Measurements from ENCODE around the gene TTC7B.

Gene TTC7B

DNA sequence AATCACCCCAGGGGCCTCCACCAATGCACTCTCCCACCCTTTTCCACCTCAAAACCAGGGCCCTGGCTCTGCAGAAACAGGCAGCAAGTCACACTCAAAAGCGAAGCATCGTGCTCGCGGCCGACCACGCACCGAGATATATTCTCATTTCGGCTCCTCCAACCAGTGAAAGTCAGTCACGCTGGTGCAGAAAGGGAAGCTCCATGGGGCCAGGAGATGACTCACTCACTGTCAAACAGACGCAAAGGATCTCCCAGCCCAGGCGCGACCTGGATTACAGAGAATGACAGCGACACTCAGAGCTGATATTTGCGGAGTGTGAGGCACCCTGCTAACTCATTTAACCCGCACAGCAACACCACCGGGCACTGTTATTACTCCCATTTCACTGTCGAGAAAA is 245.8 kb downstream of the TTC7B start:
- DNase-seq: no peak

DNA sequence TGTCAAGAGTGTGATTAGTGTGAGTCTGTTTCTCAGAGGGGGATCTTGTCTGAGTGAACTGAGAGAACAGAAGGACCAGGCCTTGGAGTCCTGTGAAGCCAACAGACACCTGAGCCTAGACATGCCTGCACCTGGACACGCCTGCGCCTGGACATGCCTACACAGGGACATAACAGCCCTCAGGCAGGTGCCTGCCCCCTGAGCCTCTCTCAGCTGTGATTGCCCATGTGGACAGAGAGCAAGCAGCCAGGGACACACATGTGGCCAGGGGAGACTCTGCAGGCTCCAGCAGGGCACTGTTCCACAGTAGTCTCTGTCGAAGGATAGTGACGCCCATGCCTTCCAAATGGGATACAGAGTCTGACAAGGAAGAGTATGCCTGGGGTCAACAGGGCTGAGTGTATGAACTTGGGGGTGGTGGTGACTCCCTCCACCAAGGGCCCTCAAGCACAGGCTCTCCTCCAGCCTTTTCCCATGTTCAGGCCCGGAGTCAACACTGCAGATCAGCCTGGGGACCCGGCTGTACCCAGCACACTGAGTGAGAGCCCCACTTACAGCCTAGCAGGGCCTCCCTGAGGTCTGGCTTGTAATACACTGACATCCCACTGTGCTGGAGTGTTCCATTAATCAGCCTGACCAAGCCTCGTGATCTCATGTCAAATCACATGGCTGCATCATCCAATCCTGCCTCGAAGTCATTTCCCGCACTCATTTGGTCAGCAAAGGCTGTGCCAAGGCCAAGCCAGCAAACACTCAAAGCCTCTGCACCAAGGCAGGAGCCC is 246.4 kb downstream of the TTC7B start:
- DNase-seq: no peak

GRCh38 chr14:90569201-90569600 is 247.0 kb downstream of the TTC7B start:
- no peak for DNase-seq

DNA sequence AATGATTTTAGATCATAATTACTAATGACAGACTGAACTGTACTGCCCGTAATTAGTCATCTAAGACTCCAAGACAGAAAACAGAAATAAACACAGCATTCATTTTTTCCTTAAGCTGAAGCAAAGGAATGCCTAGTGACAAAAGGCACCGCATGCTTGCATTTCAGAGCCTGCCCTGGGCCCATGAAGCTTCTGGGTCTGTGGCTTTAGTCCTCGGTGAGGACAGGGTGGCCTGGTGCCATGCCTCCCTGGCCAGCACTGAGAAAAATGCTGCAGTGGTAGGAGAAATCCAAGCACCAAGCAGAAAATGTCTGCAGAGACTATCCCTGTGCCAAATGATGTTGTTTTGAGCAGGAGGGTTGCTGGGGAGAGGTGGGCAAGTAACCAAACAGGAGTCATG is 247.8 kb downstream of the TTC7B start:
- no peak for DNase-seq

DNA sequence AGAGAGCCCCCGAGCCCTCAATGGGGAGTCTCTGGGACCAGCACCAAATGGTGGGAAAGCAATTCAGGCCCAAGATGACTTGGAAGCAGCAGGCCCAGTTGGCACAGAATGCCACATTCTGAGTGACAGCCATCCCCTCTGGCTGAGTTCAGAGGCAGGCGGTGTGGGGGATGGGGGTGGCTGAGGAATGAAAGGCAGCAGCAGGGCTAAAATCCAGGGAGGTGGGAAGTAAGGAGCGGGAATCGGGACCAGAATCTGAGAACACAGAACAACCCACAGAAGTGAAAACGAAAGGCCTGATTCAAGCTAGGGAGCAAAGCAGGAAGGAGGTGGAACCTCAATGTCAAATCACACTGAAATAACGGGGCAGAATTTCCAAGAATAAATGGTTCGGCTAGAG is 248.2 kb downstream of the TTC7B start:
- no peak for DNase-seq

GRCh38 chr14:90567191-90567590 is 249.0 kb downstream of the TTC7B start:
- DNase-seq: no peak

DNA sequence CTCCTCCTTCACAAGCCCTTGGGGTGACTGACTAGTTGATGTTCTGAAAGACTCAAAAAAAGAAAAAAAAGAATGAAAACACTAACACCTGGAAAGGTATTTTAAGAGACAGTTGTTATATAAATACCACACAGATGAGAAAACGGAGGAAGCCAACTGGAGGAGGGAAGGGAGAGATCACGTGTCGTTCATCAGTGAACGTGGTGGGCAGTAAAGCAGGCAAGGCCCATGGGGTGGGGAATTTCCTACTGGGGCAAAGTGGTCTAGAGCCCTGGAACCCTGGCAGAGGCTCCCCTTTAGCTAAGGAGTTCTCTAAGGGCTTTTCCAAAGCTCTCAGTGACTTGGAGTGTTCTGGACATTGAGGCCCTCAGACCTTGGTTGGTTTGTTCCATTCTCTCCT is 249.7 kb downstream of the TTC7B start:
- DNase-seq: no peak

GRCh38 chr14:90564496-90564895 is 251.7 kb downstream of the TTC7B start:
- no peak for DNase-seq

DNA sequence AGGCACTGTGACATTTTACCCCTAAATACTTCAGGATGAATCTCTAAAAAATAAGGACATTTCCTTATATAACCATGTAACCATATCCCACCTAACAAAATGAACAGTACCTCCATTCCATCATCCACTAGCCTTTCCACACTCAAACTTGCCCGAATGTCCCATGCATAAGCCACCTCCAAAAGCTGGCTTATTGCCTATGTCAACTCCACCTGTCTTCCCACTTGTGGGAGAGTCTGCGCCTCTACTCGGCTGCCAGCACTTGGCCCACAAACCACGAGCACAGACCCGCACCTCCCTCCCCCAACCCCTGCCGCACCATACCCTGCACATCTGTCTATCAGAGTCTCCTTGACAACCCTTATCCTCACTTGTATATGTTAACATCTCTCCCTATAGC is 253.6 kb downstream of the TTC7B start:
- no peak for DNase-seq

DNA sequence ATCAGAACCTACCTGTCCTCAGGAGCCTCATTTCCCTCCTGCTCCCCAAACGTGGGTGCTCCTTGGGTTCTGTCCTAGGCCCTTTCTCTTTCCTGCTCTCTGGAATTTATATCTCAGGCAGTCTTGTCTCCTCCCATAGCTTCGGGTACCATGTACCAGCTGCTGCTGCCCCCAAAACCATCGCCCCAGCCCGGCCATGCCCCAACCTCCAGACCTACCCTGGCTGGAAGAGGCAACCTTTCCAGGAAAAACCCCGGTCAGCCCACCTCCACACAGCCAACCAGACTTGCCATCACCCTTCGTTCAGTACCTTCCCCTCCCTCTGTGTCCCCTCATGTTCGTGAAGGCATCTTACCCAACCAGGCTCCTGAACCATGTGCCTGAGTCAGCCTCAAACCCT is 254.3 kb downstream of the TTC7B start:
- no peak for DNase-seq

GRCh38 chr14:90560991-90561390 is 255.2 kb downstream of the TTC7B start:
- DNase-seq: no peak

- DNase-seq: no peak
These were observed 255.7 kb downstream of the TTC7B start for GRCh38 chr14:90560558-90560957.

DNA sequence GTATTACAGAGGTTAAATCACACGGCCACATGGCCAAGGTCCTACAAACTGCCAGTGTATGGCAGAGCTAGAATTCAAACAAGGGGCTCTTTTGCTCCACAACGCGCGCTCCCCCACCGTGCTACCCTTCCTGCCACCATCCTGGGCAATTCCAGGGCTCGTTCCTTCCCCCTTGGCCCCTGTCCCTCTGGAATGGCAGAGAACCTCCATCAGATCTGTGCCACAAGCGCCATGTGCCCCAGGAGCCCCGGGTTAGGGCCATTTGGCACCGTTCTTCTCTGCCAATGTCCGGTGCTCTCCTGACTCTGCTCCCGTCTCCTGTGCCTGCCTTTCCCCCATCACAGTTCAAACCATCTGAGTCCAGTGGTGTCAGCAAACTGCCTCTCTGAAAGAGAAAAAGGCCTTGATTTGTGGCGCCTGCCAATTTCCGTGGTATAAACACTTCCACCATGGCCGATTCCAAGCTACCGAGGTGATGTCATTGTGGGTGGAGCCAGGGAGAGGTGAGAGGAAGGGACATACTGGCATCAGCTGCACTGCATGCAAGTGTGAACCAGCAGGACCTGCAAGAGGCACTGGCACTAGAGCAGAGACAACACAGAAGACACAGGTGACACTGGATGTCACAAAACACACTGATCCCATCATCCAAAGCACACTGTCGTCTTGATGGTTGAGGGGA is 256.3 kb downstream of the TTC7B start:
- DNase-seq: no peak

GRCh38 chr14:90558983-90559590 is 257.1 kb downstream of the TTC7B start:
- DNase-seq: no peak

- no peak for DNase-seq
These were observed 257.9 kb downstream of the TTC7B start for GRCh38 chr14:90558041-90558982.

GRCh38 chr14:90557516-90557915 is 258.7 kb downstream of the TTC7B start:
- no peak for DNase-seq

DNA sequence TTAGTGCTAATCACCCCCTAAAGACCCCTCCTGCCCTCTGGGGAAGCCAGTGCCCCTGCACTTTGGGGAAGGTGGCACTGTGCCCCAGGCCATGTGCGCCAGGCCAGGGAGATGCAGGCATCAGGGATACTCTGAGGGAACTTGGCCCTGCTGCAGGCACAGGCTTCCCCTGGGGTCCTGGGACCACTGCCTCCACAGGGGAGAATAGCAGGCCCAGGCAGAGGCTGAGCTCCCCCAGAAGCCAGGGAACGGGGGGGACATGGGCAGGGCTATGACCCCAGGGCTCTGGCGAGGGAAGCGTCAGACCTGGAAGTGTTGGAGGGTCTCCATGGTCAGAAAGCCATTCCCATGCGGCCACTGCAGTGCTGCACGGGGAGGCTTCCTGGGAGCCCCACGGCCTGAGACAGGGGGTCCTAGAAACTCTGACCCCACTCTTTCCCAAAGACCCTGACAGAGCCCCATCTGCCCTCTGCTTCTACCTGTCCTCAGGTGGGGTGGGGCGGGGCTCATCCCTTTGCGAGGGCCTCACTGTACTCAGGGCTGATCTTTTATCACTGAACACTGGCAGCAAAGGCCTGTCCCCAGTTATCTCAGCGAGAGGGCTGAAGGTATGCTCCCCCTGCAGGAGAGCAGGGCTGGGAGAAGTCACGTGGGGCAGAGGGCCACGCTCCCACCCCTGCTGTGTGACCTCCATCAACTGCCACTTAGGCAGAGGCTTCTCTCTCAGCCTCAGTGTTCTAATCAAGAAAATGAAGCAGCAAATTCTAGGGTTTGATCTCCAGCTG is 259.4 kb downstream of the TTC7B start:
- no peak for DNase-seq

GRCh38 chr14:90556012-90556477 is 260.2 kb downstream of the TTC7B start:
- no peak for DNase-seq

DNA sequence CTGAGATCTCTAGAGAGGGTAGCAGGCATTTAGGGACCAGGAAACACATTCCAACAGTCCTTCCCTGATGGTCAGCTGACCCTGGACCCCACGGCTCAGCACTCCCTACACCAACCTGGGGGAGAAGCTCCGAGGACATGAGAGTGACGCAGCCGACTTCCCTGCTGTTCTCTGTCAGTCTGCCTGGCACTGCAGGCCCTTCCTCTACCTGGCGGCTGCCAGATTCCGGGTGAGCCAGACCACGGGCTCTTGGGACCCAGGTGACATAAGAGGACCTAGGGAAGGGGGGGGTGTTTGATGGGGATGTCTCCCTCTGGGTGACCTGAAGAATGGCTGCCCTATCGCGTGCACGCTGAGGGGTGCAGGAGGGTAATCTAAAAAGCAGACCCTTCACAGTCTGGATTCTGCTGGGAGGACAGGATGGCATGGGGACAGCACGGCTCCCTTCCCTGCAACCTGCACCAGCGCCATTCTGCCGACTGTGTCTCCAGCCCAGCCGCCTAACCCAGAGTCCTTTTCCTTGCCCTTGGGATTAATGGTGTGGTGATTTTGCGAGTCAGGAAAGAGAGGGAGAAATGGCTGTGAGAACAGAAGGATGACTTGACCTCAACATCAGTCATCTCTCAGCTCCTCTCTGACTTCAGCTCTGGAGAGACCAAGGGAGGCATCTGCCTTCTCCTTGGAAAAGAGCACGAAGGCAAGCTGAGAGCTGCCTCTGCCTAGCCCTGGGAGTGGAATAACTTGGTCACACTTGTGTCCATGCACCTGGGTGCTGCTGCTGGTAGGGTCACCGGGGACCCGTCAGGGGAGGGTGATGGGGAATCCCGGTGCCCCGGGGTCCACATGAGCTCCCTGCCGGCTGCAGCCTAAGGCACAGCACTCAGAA is 260.9 kb downstream of the TTC7B start:
- no peak for DNase-seq

DNA sequence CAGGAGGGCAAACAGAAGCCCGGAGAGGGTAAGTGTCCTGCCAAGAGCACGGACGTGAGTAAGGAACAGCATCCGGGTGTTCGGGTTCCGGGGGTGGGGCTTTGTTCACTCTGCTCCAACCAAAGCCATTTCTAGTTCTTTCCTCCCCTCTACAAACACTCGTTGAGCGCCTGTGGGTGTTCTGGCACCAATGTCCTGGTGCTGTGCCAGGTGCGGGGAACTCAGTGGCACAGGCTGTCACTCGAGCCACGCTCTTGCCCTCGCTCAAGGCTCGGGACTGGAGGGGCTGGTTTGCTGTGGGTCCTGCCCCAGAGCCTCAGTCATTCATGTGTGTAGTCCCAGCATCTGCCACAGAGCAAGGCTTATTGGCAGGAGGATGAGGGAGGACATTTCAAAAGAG is 261.9 kb downstream of the TTC7B start:
- peak; percentile 72 for DNase-seq

GRCh38 chr14:90553921-90554336 is 262.3 kb downstream of the TTC7B start:
- DNase-seq: no peak
